Thyroid gland (tissue), 4 donors: ENCODE measurements around the gene TGM5. TPM values are rescaled to one million over a fixed set of nuclear protein-coding genes. Genes with fewer than 3 reads are reported as not detected.

Experiments
- DNase-seq, 2 donors: peaks; one replicate each; pipeline ENCODE4 v3.0.0-alpha.2; 2019
- H3K27ac ChIP-seq, 3 donors: fragments of 200-600 bp; sonication (generic); 1 replicate in 2 of 3; 2 replicates in 1 of 3; pipeline ENCODE4 v1.5.1; 2016 to 2019; ENCODE audit warnings: mild to moderate bottlenecking in 1 of 3, moderate library complexity in 1 of 3
- H3K27me3 ChIP-seq: fragments of 200-600 bp; sonication (generic); one replicate; pipeline ENCODE4 v1.5.1; 2019
- H3K36me3 ChIP-seq, 2 donors: fragments of 200-600 bp; sonication (generic); one replicate each; pipeline ENCODE4 v1.5.1; 2016 to 2019
- H3K4me1 ChIP-seq, 2 donors: fragments of 200-600 bp; sonication (generic); one replicate each; pipeline ENCODE4 v1.5.1; 2017 to 2019
- H3K4me3 ChIP-seq, 3 donors: fragments of 200-600 bp; sonication (generic); replicated peaks in 1 of 3; 1 replicate in 2 of 3; 2 replicates in 1 of 3; pipeline ENCODE4 v1.5.1; 2016; ENCODE audit warnings: mild to moderate bottlenecking in 1 of 3
- H3K9me3 ChIP-seq: fragments of 200-600 bp; sonication (generic); one replicate; pipeline ENCODE4 v1.5.1; 2017
- POLR2A ChIP-seq, 2 donors: fragments of 450-650 bp; IDR thresholded peaks; one replicate each; pipeline ENCODE4 v1.6.1; 2017; ENCODE audit warnings: antibody characterized with exemption in 2 of 2, mild to moderate bottlenecking in 2 of 2, moderate library complexity in 1 of 2
- WGBS, 2 donors: methylation state at CpG; one replicate each; pipeline ENCODE4 v1.1.5; 2017; 5-methylcytosine and 5-hydroxymethylcytosine counted together
- intact Hi-C: fragments of 100-400 bp; cut with DNase I; formaldehyde crosslinking; loops from one replicate; pipeline ENCODE4 v1.15.1; 2023
- total RNA-seq, 4 donors: library from RNA; depleted of rRNA; stranded (reverse); fragments of >200 nt; gene quantifications; one replicate each; pipeline ENCODE4 v1.2.3, GENCODE V29; 2016
- TF ChIP-seq, protein P1 (sequence below), 6 experiments: fragments of 200-600 bp in 3 of 6; fragments of 450-650 bp in 3 of 6; sonication (generic) in 3 of 6; IDR thresholded peaks; one replicate each; pipeline ENCODE4 v1.5.1; 2016 to 2019; ENCODE audit warnings: antibody characterized with exemption in 6 of 6, mild to moderate bottlenecking in 2 of 6, inconsistent platforms in 1 of 6, moderate library complexity in 1 of 6

TGM5 gene
- total RNA-seq, 4 donors from 2014 or later, result not detected

DNA sequence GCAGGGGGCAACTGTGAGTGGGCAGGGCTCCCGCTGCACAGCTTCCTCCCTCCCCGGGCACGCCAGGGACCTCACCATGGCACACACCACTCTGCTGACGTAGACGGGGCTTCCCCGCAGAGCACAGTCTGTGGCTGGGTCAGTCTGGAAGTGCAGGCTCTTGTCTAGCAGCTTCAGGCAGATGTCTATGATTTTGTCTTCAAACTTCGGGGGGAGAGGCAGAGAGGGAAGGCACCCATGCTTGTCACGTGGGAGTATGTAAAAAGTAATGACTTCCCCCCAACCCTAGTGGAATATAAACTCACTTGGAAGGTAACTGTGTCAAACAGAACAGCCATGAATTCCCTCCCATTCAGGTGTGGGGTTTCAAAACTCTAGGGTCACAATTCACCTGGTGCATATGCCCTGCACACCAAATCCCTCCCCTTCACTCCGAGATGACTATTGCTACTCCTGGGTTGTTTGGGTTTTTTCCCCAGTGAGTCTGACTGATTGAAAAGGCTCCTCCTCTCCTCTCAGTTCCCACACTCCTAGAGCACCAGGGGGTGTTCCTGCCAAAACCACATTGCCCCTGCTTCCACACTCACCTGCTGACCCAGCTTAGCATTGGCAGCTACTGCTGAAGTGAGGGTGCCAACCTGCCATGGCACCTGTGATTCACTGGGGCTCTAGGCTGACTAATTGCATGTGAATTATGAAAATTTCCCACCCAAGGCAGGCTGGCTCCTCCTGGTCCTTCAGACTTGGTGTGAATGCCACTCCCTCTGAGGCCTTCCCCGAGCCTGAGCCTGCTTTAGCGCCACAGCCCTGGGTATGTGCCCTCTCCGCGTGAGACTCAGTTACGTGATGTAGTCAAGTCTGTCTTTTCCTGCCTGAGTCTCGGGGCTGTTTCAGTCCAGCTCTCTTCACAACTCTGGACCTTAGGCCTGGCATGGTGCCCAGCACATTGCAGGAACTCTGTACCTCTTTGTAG, 13.0 kb downstream of the TGM5 start:
- H3K27me3 ChIP-seq, result no peaks in the 10 kb centered on the region
- H3K36me3 ChIP-seq, result no peaks in the 10 kb centered on the region
- DNase-seq, result peak; percentile 72 to 82
- H3K4me3 ChIP-seq, result no peak overlapping the region
- no peak for TF ChIP-seq POLR2A (IDR thresholded peaks at IDR 0.05)
- TF ChIP-seq, protein P1, sequence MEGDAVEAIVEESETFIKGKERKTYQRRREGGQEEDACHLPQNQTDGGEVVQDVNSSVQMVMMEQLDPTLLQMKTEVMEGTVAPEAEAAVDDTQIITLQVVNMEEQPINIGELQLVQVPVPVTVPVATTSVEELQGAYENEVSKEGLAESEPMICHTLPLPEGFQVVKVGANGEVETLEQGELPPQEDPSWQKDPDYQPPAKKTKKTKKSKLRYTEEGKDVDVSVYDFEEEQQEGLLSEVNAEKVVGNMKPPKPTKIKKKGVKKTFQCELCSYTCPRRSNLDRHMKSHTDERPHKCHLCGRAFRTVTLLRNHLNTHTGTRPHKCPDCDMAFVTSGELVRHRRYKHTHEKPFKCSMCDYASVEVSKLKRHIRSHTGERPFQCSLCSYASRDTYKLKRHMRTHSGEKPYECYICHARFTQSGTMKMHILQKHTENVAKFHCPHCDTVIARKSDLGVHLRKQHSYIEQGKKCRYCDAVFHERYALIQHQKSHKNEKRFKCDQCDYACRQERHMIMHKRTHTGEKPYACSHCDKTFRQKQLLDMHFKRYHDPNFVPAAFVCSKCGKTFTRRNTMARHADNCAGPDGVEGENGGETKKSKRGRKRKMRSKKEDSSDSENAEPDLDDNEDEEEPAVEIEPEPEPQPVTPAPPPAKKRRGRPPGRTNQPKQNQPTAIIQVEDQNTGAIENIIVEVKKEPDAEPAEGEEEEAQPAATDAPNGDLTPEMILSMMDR (IDR thresholded peaks at IDR 0.05), result no peak
- WGBS, 2 donors, result 43 to 50% methylated on average over 13 to 15 of the region's 15 CpGs
- H3K4me1 ChIP-seq, result peaks cover 0 to 7% of the 10 kb centered on the region in 2 donors
- H3K9me3 ChIP-seq, result no peaks in the 10 kb centered on the region
- intact Hi-C loops, result no loop called here
- H3K27ac ChIP-seq, result no peak overlapping the region

DNA sequence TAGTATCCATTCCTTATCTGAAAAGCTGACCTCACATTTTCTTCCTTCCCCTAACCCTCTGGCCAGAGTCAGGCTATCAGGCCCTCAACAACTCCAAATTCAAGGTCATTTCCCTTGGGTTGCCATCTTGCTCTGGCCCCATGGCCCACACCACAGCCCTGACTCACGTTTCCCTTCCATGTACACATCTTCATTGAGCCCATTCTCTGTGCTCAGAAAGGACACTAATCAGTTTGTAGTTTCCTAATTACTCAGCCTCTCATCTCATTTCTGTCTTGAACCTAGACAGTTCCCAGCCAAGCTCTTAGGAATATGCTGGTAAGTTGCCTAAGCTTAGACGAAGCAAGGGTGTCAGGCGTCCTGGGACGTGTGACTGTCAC, 14.9 kb downstream of the TGM5 start:
- WGBS, 2 donors, result 92 to 93% methylated on average over 4 of the region's 4 CpGs
- Histone ChIP-seq H3K27me3 (no peaks in the 10 kb centered on the region), H3K27ac (no peak overlapping the region), H3K4me1 (peaks cover 0 to 7% of the 10 kb centered on the region in 2 donors), H3K36me3 (no peaks in the 10 kb centered on the region), H3K9me3 (no peaks in the 10 kb centered on the region), H3K4me3 (no peak overlapping the region)
- intact Hi-C loops, result no loop called here
- no peak for DNase-seq
- TF ChIP-seq, protein P1 (IDR thresholded peaks at IDR 0.05), result no peak
- TF ChIP-seq POLR2A (IDR thresholded peaks at IDR 0.05), result no peak

DNA sequence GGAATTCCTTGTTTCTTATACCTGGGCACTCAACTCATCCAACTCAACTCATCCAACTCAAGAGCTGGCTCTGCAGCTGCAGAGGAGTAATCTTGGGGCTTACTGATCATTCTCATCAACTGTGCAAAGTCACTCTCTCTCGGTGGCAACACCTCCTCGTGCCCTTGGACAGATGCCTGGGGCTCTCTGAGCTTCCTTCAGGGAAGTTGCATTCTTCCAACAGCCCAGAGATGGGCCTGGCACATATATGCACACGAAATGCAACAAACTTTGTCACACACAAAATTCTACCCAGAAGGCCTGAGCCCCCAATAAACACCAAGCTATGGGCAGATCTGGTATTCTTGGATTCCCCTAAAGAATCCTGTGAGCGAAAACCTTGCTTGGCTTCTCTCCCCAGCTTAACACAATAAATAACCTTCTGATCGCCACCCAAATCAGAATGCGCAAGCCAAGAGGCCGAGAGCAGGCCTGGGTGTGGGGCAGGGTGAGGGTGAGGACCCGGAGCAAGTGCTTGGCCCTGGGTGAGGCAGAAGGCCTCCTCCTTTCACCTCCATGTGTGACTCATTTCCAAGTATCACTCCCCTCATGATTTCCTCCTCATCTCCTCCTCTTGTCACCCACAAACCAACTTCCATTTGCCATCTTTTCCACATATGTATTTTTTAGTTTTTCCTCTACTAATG, 15.4 kb downstream of the TGM5 start:
- no peak overlapping the region for H3K27ac ChIP-seq
- 91 to 93% methylated on average over 8 of the region's 8 CpGs for WGBS, 2 donors
- no peaks in the 10 kb centered on the region for H3K27me3 ChIP-seq
- intact Hi-C loops, result no loop called here
- peaks cover 0 to 7% of the 10 kb centered on the region in 2 donors for H3K4me1 ChIP-seq
- DNase-seq, result no peak
- H3K4me3 ChIP-seq, result no peak overlapping the region
- TF ChIP-seq, protein P1 (IDR thresholded peaks at IDR 0.05), result no peak
- TF ChIP-seq POLR2A (IDR thresholded peaks at IDR 0.05), result no peak
- H3K36me3 ChIP-seq, result no peaks in the 10 kb centered on the region
- no peaks in the 10 kb centered on the region for H3K9me3 ChIP-seq

DNA sequence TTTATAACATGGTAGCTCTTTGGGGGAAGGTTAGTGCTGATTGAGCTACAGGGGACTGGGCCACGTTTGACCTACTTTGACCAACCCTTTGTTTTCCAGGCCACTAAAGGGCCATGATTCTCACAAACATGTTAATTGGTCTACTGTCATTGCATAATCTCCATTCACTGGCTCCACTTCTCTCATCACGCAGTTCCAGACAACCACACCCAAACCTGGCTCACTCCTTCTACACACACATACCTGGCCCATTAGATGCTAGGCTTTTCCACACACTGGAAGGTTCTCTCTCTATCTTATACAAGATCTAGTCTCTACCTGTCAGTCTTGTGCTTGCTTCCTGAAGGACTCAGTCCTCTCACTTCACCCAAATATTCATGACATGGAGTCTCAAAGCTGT, 15.9 kb downstream of the TGM5 start:
- Histone ChIP-seq H3K4me1 (peaks cover 0 to 7% of the 10 kb centered on the region in 2 donors), H3K27me3 (no peaks in the 10 kb centered on the region), H3K36me3 (no peaks in the 10 kb centered on the region), H3K4me3 (no peak overlapping the region), H3K9me3 (no peaks in the 10 kb centered on the region), H3K27ac (no peak overlapping the region)
- DNase-seq, result no peak
- WGBS, 2 donors, result 80 to 84% methylated on average over 2 of the region's 2 CpGs
- TF ChIP-seq, protein P1 (IDR thresholded peaks at IDR 0.05), result no peak
- TF ChIP-seq POLR2A (IDR thresholded peaks at IDR 0.05), result no peak
- intact Hi-C loops, result no loop called here
